T-helper 1 cell (primary cell): ENCODE measurements around the gene NAT10.

Experiments used
- DNase-seq, 5 donors: peaks; one replicate each; pipeline ENCODE4 v3.0.0-alpha.2; 2012 to 2020

Gene NAT10

DNA sequence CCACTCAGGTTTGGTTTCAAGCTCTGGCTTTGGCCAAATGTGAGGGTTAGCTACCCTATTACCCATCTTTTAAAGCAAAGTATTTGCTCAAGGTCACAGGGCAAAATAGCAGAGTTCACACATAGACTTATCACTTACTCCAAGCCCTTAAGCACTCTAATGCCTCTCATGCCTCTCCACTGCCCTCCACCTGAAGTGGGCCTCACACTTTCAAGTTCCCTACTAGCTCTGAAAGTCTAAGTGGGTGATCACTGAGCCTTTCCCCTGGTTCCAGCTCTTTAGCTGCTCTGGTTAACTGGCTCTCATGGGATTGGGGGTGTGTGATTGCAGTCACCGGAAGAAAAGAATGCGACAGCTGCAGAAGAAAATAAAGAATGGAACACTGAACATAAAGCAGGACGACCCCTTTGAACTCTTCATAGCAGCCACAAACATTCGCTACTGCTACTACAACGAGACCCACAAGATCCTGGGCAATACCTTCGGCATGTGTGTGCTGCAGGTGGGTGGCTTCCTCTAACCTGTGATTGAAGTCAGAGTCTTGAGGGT lies 6.4 kb downstream of the NAT10 start:
- no peak for DNase-seq

DNA sequence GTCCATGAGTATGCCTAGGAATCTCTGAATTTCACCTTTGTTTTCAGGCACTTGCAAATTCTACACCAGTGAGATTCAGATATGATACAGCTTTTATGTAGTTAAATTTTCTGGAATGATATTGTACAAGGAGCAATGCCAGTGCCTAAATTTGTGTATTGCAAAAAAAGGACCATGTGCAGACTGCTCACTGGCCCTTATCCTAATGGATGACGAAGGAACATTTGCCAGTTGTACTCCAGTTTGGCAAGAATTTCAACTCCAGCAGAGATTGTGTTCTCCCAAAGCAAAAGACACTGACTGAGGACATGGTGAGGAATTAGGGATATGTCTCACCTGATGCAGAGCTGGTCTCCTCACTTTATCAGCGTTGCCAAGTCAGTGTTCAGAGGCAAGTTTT lies 8.6 kb downstream of the NAT10 start:
- no peak for DNase-seq

DNA sequence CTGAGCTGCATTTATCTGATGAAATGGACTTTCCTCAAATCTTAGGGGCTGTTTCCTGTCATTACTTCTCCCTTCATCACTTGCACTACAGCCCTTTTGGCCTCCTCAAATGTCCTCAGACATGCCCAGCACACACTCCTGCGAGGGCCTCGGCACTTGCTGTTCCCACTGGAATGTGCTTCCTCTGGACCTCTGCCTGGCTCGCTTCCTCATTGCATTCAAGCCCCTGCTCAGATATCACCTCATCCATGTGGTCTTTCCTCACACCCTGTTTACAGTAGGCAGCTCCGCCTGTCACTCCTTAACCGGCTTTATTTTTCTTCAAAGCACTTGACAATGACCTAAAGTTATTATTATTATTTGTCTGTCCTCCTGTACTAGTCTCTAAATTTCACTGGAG lies 9.0 kb downstream of the NAT10 start:
- no peak for DNase-seq

DNA sequence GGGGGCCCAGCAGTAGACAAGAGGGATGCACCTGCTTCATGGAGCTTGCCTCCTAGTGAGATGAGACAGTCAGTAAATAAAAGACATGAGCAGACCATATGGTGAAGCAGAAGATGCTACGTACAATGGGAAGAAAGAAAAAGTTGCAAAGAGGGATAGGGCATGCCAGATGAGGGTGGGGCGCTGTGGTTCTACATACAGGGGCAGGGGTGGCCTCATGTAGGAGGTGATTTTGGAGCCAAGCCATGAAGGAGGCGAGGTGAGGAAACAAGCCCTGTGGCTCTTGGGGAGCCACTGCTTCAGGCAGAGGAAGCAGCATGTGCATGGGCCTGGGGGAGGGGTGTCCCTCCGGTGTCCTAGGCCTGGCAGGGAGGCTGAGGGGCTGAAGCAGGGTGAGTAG lies 15.2 kb downstream of the NAT10 start:
- DNase-seq: no peak

DNA sequence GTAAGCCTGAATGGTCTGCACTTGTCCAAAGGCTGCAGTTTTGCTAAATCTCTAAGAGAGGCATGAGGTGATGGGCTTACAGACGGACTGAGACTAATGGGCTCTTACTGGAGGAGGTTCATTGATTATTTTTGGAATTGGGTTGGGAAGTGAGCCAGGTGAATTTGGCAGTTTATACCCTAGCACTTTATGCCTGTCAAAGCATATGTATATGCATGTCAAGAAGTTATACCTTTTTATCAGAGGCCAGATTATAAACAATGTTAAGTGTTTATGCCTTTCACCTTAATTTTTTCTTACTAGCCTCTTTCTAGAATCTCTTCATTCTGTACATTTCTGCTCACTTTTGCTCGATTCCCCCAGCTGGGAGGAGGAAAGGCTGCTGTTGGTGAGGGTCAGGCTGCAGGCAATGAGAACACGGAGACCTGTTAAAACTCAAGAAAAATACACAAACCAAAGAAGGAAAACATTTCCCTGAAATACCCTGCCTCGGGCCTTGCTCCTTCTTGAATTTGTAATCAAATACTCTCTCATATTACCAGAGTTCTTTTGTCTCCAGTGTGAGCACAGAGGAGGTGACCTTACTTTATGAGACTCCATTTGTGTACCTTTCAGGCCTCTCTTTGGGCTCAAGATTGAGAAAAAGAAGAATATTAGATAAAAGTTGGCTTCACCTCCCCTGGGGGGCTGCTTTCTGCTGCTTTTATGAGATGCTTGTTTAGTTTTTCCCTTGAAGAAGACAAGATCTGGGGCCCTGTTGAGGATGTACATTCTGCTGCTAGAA lies 19.6 kb downstream of the NAT10 start:
- no peak for DNase-seq

DNA sequence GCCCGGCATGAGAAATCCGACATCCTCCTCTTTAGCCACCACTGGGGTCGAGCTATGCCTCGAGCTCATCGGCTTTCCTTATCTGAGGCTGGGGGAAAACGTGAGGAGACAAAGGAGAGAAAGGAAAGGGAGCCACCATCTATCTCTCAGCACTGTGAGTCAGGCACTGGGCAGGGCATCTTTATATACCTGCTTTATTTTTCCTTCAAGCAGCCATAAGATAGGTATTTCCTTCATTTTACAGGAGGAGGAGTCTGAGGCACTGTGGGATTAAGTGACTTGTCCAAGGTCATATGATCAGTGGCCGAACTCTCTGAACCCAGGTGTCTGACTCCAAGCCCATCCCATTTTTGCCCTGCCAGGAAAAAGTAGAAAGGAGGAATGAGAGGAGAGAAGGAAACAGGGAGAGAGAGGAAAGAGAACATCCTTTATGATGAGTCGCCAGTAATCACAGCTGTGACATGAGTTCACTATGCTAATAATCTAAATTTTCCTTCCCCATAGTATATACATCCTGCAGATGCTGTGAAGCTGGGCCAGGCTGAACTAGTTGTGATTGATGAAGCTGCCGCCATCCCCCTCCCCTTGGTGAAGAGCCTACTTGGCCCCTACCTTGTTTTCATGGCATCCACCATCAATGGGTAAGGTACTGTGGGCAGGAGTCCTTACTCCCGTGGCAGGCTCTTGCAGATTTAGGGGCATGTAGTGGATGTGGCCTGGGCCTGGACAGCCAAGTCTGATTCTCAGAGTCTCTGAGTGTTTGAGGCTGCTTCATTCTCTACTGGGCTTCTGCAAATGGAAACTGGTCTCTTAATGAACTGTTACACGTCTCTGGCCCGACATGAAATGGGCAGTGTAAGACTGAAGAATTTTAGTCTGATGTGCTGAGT lies 21.8 kb downstream of the NAT10 start:
- DNase-seq: no peak

DNA sequence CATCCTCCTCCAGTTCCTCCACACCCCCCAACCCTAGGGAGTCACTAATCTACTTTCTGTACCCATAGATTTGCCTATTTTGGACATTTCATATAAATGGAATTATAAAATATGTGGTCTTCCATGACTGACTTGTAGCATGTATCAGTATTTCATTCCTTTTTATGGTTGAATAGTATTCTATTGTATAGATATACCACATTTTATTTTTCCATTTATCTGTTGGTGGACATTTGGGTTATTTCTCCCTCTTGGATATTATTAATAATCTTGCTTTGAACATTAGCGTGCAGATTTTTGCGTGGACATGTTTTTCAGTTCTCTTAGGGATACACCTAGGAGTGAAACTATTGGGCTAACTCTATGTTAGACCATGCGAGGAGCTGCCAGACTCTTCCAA lies 23.4 kb downstream of the NAT10 start:
- DNase-seq: no peak

DNA sequence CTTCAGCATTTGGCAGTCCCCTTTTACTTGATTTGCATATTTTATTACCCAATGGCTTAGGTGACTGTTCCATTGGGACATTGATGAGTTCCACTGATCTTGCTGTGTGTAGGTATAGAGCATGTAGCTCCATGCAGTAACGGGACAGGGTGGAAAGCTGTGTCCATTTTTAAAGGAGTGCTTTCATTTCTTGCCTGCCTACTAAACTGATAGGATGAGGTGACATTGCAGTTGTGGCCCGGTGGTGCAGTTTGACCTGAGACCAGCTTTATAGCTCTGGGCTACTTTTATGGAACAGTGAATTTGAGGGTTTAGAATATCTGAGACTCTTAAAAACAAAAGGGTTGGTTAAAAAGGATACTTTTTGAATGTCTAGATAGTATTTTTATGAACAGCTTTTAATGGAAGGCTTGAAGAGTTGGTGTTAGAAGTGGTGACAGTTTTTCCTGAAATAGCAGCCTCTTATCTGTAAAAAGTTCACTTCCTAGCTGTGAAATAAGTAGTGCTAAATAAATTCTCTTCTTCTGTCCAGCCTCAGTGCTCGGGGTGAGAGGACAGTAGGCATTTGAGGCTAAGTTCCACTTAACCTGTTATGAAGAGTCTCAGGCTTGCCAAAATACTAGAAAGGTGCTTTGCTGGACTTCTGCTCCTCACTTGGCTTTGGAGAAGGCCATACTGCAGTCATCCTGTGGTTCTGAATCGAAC lies 27.0 kb downstream of the NAT10 start:
- no peak for DNase-seq

DNA sequence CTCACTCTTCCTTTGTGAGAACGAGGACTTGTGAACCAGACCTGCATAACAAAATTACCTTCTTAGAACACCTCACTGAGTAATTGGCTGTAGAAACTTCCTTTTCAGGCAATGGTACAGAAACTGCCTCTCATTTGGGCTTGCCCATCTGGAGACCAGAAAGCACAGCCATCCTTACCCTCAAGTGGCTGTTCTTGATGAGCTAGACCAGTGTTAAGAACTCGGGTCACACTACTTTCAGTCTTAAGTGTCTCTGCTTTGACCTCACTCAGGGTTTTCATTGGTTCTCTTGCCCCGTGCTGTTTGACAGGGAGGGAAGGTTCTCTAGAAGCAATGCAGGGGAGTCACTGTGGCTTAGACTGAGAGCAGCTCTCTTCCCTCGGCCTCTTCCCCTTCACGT lies 29.3 kb downstream of the NAT10 start:
- peak in 1 of 5 donors; percentile 13 for DNase-seq

DNA sequence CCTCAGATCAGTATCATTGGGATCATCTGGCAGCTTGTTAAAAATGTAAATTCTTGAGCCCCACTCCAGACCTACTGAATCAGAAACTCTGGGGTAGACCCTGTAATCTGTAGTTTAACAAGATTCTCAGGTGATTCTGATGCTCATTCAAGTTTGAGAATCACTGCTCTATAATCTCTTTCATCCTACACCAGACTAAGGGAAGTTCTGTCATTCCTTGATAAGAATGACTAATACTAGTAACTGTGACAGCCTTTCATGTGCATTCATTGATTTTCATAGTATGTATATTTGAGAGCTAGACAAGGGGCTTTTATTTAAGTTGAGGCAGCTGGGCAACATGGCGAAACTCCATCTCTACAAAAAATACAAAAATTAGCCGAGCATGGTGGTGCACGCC lies 30.0 kb downstream of the NAT10 start:
- peak in 1 of 5 donors; percentile 21 for DNase-seq

DNA sequence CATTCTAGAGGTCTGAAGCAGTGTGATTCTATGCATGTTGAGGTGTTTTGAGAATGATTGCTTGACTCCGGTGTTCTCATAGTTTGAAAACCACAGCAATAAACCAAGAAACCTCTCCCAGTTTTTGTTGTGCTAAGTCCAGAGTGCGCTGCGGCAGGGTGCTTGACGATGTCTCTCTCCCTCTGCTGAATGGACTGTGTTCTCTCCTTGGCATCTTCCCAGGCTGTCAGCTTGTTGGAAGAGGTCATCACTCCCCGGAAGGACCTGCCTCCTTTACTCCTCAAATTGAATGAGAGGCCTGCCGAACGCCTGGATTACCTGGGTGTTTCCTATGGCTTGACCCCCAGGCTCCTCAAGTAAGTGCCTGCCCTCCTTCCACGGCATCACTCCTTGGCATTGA lies 31.0 kb downstream of the NAT10 start:
- no peak for DNase-seq

DNA sequence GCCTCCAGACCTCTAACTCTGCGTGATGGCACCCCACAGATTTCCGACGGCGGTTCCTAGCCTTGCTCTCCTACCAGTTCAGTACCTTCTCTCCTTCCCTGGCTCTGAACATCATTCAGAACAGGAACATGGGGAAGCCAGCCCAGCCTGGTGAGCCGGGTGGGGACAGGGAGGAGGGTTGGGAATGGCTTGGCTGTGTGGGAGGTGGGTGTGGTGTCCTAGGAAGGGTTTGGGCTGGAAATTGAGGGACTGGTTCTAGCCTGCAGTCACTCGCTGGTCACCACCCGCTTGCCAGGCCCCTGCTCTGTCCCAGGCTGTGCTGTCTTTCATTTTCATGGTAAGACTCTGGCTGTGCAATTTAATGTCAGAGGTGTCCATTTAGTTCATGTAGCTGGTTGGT lies 33.9 kb downstream of the NAT10 start:
- no peak for DNase-seq

DNA sequence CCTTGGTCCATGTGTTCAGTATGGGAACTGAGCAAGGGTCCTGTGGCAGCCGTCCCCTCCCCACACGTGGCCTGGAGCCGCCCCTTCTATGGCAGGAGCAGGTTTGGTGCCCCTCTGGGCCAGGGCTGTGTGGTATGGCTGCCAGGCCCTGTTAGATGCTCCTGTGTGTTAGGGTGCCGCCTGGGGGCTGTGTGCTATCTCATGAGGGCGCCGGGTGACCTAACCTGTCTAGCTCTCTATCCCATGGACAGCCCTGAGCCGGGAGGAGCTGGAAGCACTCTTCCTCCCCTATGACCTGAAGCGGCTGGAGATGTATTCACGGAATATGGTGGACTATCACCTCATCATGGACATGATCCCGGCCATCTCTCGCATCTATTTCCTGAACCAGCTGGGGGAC lies 34.7 kb downstream of the NAT10 start:
- no peak for DNase-seq

DNA sequence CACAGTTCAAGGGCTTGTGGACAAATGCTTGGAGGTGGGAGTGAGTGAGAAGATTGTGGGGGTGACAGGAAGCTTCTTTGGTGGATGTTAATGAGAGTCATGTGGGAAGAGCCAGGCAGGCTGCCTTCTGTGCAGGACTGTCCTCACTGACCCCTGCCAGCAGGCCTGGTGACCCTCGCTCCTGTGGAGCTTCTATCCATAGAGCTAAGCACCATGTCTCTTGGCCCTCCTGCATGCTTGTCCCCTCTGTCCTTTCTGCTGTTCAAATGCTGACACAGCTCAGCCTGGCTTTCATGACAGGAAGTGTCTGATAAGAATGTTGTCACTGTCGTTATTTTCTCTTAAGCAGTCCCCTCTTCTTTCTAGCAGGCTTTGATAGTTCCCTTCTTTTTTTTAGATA lies 37.6 kb downstream of the NAT10 start:
- no peak for DNase-seq

DNA sequence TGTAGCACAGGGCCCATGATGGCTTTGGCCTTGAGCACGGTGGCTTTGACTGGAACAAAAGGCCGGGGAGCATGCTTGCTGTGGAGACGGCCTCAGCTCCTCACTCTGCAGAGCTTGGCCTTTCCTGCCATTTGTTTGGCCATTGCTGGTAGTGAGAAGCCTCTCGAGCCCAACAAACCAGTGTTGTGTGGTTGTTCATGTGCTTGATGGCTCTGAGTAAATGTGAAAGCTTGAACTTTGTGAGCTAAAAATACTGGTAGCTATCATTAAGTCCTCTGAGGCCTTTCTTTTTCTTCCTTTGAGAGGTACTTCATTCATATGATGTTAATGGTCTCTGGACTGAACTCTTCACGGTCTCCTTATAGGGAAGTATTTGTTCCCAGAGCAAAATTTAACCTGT lies 39.6 kb downstream of the NAT10 start:
- no peak for DNase-seq

DNA sequence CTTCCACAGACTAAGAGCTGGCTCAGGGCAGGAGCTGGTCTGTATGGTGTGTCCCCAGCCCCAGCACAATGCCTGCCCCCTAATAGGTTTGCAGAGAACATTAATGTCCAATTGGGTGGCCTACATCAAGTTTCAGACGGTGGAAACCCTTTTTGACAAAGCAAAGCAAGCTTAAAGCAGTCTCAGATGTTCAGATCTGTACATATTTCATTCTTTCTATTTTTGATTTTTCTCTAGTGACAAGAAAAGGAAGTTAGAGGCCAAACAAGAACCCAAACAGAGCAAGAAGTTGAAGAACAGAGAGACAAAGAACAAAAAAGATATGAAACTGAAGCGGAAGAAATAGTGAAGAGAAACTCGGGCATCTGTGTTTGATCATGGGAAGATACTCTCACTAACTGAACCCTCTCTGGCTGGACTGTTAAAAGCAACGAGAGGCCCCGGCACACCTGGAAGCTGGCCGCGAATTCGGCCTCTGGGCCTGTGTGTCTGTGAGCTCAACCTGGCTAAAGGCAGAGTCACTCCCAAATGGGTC lies 40.5 kb downstream of the NAT10 start:
- no peak for DNase-seq

DNA sequence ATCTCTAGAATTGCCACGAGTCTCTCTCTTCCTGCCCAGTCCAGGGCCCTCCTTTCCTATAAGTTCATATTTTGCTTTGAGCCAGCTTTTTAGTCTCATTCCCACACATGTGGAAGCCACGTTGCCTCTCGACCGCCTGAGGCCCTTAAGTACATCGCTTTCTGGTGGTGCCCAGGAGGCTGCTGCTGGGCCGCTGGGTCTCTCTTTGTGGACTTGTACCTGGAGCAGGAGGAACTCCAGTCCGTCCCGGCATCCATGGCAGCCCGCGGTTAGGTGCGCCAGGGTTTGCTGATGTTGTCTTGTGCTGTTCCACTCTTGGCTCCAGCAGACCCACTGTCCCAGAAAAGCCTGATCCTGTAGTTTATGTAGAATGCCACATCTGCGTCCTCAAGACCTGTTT lies 41.0 kb downstream of the NAT10 start:
- DNase-seq: no peak

DNA sequence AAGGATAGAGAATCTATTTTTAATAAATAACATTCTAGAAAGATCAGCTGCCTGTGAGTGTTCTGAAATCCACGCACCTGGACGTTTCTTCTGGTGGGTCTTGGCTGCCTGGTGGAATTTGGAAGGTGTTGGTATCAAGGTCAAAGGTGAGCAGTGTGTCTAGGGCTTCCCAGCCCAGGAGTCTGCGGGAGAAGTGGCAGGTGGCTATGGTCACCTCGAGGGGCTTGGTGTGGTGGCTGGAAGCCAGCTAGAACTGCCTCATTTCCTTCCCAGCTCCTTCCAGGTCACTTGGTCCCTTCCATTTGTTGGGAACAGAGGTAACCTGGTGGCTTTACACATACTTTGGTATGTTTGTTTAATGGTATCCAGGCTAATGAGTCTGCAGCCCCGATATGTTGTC lies 41.4 kb downstream of the NAT10 start:
- no peak for DNase-seq

DNA sequence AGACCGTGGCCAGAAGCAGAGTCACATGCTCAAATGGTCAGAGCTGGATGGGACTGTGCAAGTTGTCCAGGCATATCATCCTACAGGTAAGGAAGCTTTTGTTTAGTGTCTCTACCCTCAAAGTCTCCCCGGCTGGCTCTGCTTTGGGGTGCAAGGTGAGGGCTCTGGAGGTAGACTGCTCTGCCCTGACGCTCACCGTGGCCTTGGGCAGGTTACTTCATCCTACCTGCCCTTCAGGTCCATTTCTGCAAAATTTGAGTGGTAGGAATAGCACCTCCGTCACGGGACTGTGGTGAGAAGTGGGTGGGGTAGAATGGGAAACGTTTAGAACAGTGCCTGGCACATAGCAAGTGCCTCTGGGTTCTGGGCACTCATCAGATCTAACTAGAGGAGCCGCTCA lies 42.2 kb downstream of the NAT10 start:
- DNase-seq: no peak

DNA sequence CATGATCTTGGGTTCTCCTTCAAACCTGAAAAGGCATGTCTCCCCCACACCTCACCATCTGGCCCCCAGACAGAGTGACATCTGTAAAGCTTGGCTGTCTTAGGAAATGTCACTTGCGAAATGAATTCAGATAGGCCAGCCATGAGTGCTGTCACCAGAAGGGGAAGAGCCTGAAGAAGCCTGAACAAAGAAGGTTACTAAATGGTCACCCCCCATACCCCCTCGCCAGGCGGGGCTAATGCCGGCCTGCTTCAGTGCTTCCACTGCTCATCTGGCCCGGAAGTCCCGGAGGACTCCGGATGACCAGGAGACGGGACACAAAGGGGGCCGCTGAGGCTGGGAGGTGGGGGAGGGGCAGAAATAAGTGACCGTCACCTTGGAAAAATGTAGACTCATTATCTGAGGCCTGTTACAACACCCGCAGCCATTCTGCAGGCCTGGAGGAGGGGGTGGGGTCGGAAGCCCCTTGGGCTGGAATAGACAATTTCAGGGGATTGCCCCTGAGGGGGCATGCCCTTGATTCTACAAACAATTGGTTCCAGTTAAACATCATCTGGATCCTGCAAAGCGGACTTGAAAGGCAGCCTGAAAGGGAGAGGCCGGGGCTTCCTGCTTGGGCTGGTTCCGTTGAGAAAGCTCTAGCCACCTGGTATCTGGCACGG lies 43.2 kb downstream of the NAT10 start:
- DNase-seq: no peak

DNA sequence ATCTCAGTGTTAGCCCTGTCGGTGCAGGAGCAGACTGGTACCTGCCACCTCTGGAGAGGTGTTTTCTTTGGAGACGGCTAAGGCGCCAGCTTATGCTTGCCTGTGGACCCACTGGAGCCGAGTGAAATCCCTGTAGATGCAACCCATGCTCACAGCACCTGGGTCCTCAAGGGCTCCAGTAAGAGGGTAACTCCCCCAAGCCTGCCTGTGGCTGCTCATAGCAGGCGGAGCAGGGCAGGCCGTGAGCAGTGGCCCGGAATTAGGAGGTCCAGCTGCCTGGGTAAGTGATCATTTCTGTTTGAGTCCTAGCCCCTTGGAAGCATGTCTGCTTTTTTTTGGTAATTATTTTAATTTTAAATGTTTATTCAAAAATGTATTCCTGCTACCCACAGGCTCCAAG lies 43.8 kb downstream of the NAT10 start:
- DNase-seq: no peak

DNA sequence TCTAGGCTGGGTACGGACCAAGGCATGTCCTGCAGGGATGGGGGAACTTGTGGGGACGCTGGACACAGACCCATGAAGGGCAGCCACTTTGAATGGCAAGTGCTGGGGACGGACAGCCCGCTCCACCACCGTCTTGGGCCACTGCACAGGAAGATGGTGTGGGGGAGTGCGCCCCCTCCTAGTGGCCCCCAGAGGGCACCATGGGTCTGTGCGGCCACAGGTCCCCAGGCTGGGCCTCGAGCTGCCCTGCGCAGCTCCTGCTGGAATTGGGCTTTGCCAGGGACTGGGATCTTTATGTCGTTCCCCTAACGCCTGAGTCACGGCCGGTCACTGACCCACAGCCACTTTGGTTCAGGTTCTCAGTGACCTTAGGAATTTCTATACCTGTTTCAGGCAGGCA lies 44.4 kb downstream of the NAT10 start:
- no peak for DNase-seq
